Measurements from ENCODE around the gene EIF5. TPM values are rescaled to one million over a fixed set of nuclear protein-coding genes. Genes with fewer than 3 reads are reported as not detected.

EIF5 gene
- total RNA-seq, 1 experiment from 2014 or later, result 392 TPM

- TF ChIP-seq, protein P1, sequence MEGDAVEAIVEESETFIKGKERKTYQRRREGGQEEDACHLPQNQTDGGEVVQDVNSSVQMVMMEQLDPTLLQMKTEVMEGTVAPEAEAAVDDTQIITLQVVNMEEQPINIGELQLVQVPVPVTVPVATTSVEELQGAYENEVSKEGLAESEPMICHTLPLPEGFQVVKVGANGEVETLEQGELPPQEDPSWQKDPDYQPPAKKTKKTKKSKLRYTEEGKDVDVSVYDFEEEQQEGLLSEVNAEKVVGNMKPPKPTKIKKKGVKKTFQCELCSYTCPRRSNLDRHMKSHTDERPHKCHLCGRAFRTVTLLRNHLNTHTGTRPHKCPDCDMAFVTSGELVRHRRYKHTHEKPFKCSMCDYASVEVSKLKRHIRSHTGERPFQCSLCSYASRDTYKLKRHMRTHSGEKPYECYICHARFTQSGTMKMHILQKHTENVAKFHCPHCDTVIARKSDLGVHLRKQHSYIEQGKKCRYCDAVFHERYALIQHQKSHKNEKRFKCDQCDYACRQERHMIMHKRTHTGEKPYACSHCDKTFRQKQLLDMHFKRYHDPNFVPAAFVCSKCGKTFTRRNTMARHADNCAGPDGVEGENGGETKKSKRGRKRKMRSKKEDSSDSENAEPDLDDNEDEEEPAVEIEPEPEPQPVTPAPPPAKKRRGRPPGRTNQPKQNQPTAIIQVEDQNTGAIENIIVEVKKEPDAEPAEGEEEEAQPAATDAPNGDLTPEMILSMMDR (IDR thresholded peaks at IDR 0.05; ENCODE audit: insufficient read depth in 1 of 2, low read depth in 1 of 2, low read length in 1 of 2, severe bottlenecking in 1 of 2, unreplicated experiment in 1 of 2), result no peak
- no peak overlapping the region for H3K4me3 Mint-ChIP-seq (ENCODE audit: unreplicated experiment)
- no peaks in the 10 kb centered on the region for H3K36me3 Mint-ChIP-seq (ENCODE audit: insufficient read depth, unreplicated experiment)
- POLR2A ChIA-PET, result no interaction called here
- CTCF ChIA-PET, result no interaction called here
- H3K27me3 ChIP-seq (replicated peaks; ENCODE audit: control insufficient read depth, insufficient read depth, low read length), result no peaks in the 10 kb centered on the region
- no peak for DNase-seq
- no peak overlapping the region for H3K4me3 ChIP-seq (ENCODE audit: low read depth, low read length)
- no peaks in the 10 kb centered on the region for H3K9me3 Mint-ChIP-seq (ENCODE audit: unreplicated experiment)
- H3K4me1 Mint-ChIP-seq (ENCODE audit: low read depth, unreplicated experiment), result peaks cover 15% of the 10 kb centered on the region
- H3K4me1 ChIP-seq, result peaks cover 16% of the 10 kb centered on the region
- intact Hi-C loops (cut with micrococcal nuclease; ENCODE audit: unreplicated experiment), result no loop called here
- no peaks in the 10 kb centered on the region for H3K9me3 ChIP-seq
- BruUV-seq (replicated peaks), result no TSS peak
- no peaks in the 10 kb centered on the region for H3K36me3 ChIP-seq (ENCODE audit: control insufficient read depth, insufficient read depth, low read length)
- no peak overlapping the region for H3K27ac Mint-ChIP-seq (ENCODE audit: unreplicated experiment)
- H3K27me3 Mint-ChIP-seq (ENCODE audit: insufficient read depth, unreplicated experiment), result no peaks in the 10 kb centered on the region
Measured at GRCh38 chr14:103286460-103286859, 47.6 kb upstream of the EIF5 start.

- H3K9me3 Mint-ChIP-seq (ENCODE audit: unreplicated experiment), result no peaks in the 10 kb centered on the region
- H3K36me3 Mint-ChIP-seq (ENCODE audit: insufficient read depth, unreplicated experiment), result no peaks in the 10 kb centered on the region
- Histone ChIP-seq H3K27me3 (replicated peaks; ENCODE audit: control insufficient read depth, insufficient read depth, low read length) (no peaks in the 10 kb centered on the region), H3K36me3 (ENCODE audit: control insufficient read depth, insufficient read depth, low read length) (no peaks in the 10 kb centered on the region), H3K4me3 (ENCODE audit: low read depth, low read length) (no peak overlapping the region), H3K4me1 (peaks cover 16% of the 10 kb centered on the region), H3K9me3 (no peaks in the 10 kb centered on the region)
- H3K4me1 Mint-ChIP-seq (ENCODE audit: low read depth, unreplicated experiment), result peaks cover 10% of the 10 kb centered on the region
- DNase-seq, result no peak
- H3K27ac Mint-ChIP-seq (ENCODE audit: unreplicated experiment), result no peak overlapping the region
- TF ChIP-seq, protein P1 (IDR thresholded peaks at IDR 0.05; ENCODE audit: insufficient read depth in 1 of 2, low read depth in 1 of 2, low read length in 1 of 2, severe bottlenecking in 1 of 2, unreplicated experiment in 1 of 2), result no peak
- POLR2A ChIA-PET, result interaction anchor here (0.5 kb wide), 1 partner anchor 169 kb away, joined by 3 read pairs; no protein-coding TSS in a partner anchor
- CTCF ChIA-PET, result interaction anchor here (0.6 kb wide), 1 partner anchor 147 kb away, joined by 3 read pairs; no protein-coding TSS in a partner anchor
- H3K27me3 Mint-ChIP-seq (ENCODE audit: insufficient read depth, unreplicated experiment), result no peaks in the 10 kb centered on the region
- intact Hi-C loops (cut with micrococcal nuclease; ENCODE audit: unreplicated experiment), result no loop called here
- BruUV-seq (replicated peaks), result no TSS peak
- H3K4me3 Mint-ChIP-seq (ENCODE audit: unreplicated experiment), result no peak overlapping the region
Measured at GRCh38 chr14:103286968-103287850, 46.8 kb upstream of the EIF5 start.

DNA sequence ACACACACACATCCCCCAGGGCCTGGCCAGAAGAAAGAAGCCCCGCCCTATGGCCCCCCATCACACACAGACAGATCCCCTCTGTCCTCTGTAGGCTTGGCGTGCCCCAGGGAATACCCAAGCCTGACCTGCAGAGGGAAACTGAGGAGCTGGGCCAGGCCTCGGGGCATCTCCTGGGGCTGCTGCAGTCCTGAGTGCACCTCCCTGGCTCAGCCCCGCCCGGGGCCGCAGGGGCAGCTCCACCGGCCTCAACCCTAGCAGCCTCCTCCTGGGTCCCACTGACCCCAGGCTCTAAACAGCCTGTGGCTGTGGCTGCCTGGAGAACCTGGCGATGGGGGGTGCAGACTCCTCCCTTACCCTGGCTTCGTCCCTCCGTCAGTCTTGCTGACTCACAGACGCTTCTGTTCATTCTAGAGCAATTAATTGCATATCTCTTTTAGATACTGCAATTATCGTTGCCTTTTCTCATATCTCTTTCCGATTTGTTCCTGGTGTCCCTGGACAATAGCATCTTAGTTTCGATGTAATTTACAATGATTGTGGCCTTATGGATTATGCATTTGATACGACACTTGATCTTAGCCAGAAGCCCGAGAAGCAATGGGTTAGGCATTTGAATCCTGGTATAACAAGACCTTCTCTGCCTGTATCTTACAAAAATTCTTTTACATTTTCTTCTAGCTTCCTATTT, 45.8 kb upstream of the EIF5 start:
- intact Hi-C loops (cut with micrococcal nuclease; ENCODE audit: unreplicated experiment), result no loop called here
- no TSS peak for BruUV-seq (replicated peaks)
- peaks cover 16% of the 10 kb centered on the region for H3K4me1 ChIP-seq
- POLR2A ChIA-PET, result no interaction called here
- H3K27me3 ChIP-seq (replicated peaks; ENCODE audit: control insufficient read depth, insufficient read depth, low read length), result no peaks in the 10 kb centered on the region
- H3K27me3 Mint-ChIP-seq (ENCODE audit: insufficient read depth, unreplicated experiment), result no peaks in the 10 kb centered on the region
- H3K4me1 Mint-ChIP-seq (ENCODE audit: low read depth, unreplicated experiment), result peaks cover 8% of the 10 kb centered on the region
- no peaks in the 10 kb centered on the region for H3K36me3 Mint-ChIP-seq (ENCODE audit: insufficient read depth, unreplicated experiment)
- CTCF ChIA-PET, result no interaction called here
- no peak overlapping the region for H3K4me3 Mint-ChIP-seq (ENCODE audit: unreplicated experiment)
- H3K9me3 Mint-ChIP-seq (ENCODE audit: unreplicated experiment), result no peaks in the 10 kb centered on the region
- no peaks in the 10 kb centered on the region for H3K9me3 ChIP-seq
- no peak for DNase-seq
- TF ChIP-seq, protein P1 (IDR thresholded peaks at IDR 0.05; ENCODE audit: insufficient read depth in 1 of 2, low read depth in 1 of 2, low read length in 1 of 2, severe bottlenecking in 1 of 2, unreplicated experiment in 1 of 2), result no peak
- H3K4me3 ChIP-seq (ENCODE audit: low read depth, low read length), result no peak overlapping the region
- no peaks in the 10 kb centered on the region for H3K36me3 ChIP-seq (ENCODE audit: control insufficient read depth, insufficient read depth, low read length)
- H3K27ac Mint-ChIP-seq (ENCODE audit: unreplicated experiment), result no peak overlapping the region
